GM12891 (cell line): ENCODE results near the gene AK9.

Source experiments
- PAX5 ChIP-seq: IDR thresholded peaks from 2 replicates; pipeline ENCODE4 v1.6.1; 2011; ENCODE audit warnings: low read length, moderate library complexity, mild to moderate bottlenecking; ENCODE audit not compliant: insufficient read depth, severe bottlenecking
- POLR2A ChIP-seq: IDR thresholded peaks from 2 replicates; pipeline ENCODE4 v1.6.1; 2011; ENCODE audit warnings: low read depth, low read length, control low read depth
- POLR2AphosphoS5 ChIP-seq: IDR thresholded peaks from 2 replicates; pipeline ENCODE4 v1.6.1; 2011; ENCODE audit warnings: low read depth, low read length, control low read depth
- SPI1 ChIP-seq: IDR thresholded peaks from 2 replicates; pipeline ENCODE4 v1.6.1; 2011; ENCODE audit warnings: low read depth, low read length, control low read depth
- TAF1 ChIP-seq: IDR thresholded peaks from 2 replicates; pipeline ENCODE4 v1.6.1; 2011; ENCODE audit warnings: low read depth, low read length, control low read depth

DNA sequence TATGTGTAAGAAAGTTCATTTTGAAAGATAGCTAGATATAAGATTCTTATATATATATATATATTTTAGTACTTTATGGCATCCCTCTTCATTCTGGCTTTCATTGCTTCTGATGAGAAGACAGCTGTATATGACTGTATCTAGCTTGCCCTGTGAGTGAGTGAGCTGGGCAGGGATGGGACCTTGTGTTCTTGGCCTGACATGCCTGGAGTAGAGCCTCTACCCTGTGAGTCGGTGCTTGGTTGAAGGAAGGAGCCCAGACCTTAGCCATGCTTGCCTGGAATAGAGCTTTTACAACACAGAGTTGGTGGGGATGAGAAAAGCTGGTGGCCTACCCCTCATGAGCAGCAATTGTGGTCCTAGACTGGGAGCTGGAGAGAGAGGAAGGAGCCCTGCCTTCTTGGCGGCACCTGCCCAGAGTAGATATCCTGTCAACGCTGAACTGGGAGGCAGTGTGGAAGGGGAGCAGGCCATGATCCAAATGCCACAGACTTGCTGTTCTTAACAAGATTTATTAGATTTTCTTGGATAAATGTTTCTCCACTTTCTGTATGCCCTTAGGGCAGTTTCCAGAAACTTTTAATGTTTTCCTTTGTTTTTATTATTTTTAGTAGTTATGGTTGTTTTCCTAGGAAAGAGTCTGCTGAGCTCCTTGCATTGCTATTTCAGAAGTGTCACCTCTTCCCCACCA lies 31.7 kb upstream of the AK9 start:
- no peak for TF ChIP-seq POLR2AphosphoS5
- TF ChIP-seq TAF1, result no peak
- no peak for TF ChIP-seq POLR2A
- no peak for TF ChIP-seq SPI1
- TF ChIP-seq PAX5, result no peak
